Neutrophil (primary cell): ENCODE measurements around the gene EHMT1.

Source experiments
- H3K27ac ChIP-seq: fragments of 200-600 bp; sonication (generic); 2 replicates; pipeline ENCODE4 v1.5.1; 2016; ENCODE audit warnings: mild to moderate bottlenecking, moderate library complexity
- H3K27me3 ChIP-seq: fragments of 200-600 bp; sonication (generic); 2 replicates; pipeline ENCODE4 v1.6.0; 2016; ENCODE audit warnings: mild to moderate bottlenecking
- H3K36me3 ChIP-seq: fragments of 200-600 bp; sonication (generic); 2 replicates; pipeline ENCODE4 v1.5.1; 2017
- H3K4me1 ChIP-seq, 2 experiments: fragments of 200-600 bp in 1 of 2; sonication (generic) in 1 of 2; 1 replicate in 1 of 2; 2 replicates in 1 of 2; pipeline versions ENCODE4 v1.5.1 to v1.6.1; 2013 to 2016; ENCODE audit warnings: low read depth in 1 of 2, low read length in 1 of 2, mild to moderate bottlenecking in 1 of 2, moderate library complexity in 1 of 2; ENCODE audit not compliant: control insufficient read depth in 1 of 2, insufficient read depth in 1 of 2
- H3K4me3 ChIP-seq, 2 experiments: fragments of 200-600 bp in 1 of 2; sonication (generic) in 1 of 2; 1 replicate in 1 of 2; 2 replicates in 1 of 2; pipeline ENCODE4 v1.5.1; 2013 to 2016; ENCODE audit warnings: low read depth in 1 of 2, low read length in 1 of 2, mild to moderate bottlenecking in 1 of 2, moderate library complexity in 1 of 2
- H3K9me3 ChIP-seq: fragments of 200-600 bp; sonication (generic); 2 replicates; pipeline ENCODE4 v1.5.1; 2016
- CTCF ChIP-seq: fragments of 200-600 bp; sonication (generic); IDR thresholded peaks from 2 replicates; pipeline ENCODE4 v1.5.1; 2016; ENCODE audit warnings: antibody characterized with exemption

Gene EHMT1

GRCh38 chr9:137618105-137619067 lies at the start of gene EHMT1:
Gene EHMT1, plus strand, starts transcription at chr9:137619005. Its CDS starts 24 bp downstream, at chr9:137619029.
- Histone ChIP-seq H3K4me1 (peaks cover 26 to 29% of the 10 kb centered on the region in 2 experiments), H3K27ac (peak within 1 kb of the TSS; percentile 84), H3K36me3 (peaks cover 36% of the 10 kb centered on the region), H3K9me3 (no peaks in the 10 kb centered on the region), H3K4me3 (peak within 1 kb of the TSS; percentile 94 to 95), H3K27me3 (no peaks in the 10 kb centered on the region)
- TF ChIP-seq CTCF = peak; percentile 38

GRCh38 chr9:137569609-137570203 lies 49.1 kb upstream of the EHMT1 start:
- Histone ChIP-seq H3K36me3 (peaks cover 18% of the 10 kb centered on the region), H3K27me3 (no peaks in the 10 kb centered on the region), H3K4me1 (no peaks in the 10 kb centered on the region), H3K4me3 (no peak overlapping the region), H3K27ac (no peak overlapping the region), H3K9me3 (no peaks in the 10 kb centered on the region)
- no peak for TF ChIP-seq CTCF

- no peaks in the 10 kb centered on the region for H3K27me3 ChIP-seq
- TF ChIP-seq CTCF = no peak
- H3K36me3 ChIP-seq = peaks cover 22% of the 10 kb centered on the region
- H3K4me3 ChIP-seq = no peak overlapping the region
- H3K27ac ChIP-seq = no peak overlapping the region
- no peaks in the 10 kb centered on the region for H3K4me1 ChIP-seq
- H3K9me3 ChIP-seq = no peaks in the 10 kb centered on the region
These were observed 48.2 kb upstream of the EHMT1 start for GRCh38 chr9:137570566-137570965.

GRCh38 chr9:137574192-137574591 lies 44.6 kb upstream of the EHMT1 start:
- no peaks in the 10 kb centered on the region for H3K27me3 ChIP-seq
- peaks cover 27% of the 10 kb centered on the region for H3K36me3 ChIP-seq
- no peak overlapping the region for H3K4me3 ChIP-seq
- peaks cover 24 to 25% of the 10 kb centered on the region in 2 experiments for H3K4me1 ChIP-seq
- TF ChIP-seq CTCF = no peak
- H3K9me3 ChIP-seq = no peaks in the 10 kb centered on the region
- H3K27ac ChIP-seq = no peak overlapping the region

GRCh38 chr9:137575364-137575715 lies 43.5 kb upstream of the EHMT1 start:
- Histone ChIP-seq H3K4me1 (peaks cover 26 to 27% of the 10 kb centered on the region in 2 experiments), H3K36me3 (peaks cover 27% of the 10 kb centered on the region), H3K27me3 (no peaks in the 10 kb centered on the region), H3K9me3 (no peaks in the 10 kb centered on the region), H3K4me3 (no peak overlapping the region), H3K27ac (no peak overlapping the region)
- TF ChIP-seq CTCF = no peak
